AG10803 (cell line): Measurements from ENCODE around the gene MGST1.
A peak's percentile ranks its signal among the peaks of the same experiment; 100 is the strongest.
"Not testable (repeated sequence)": the region's sequence is repeated elsewhere in the genome, so short reads cannot be mapped to it uniquely, and the experiment has no call there.

Experiments used
- DNase-seq: peaks from one replicate; pipeline ENCODE4 v3.0.0; 2010; ENCODE audit warnings: low read depth
- H3K4me3 ChIP-seq: 2 replicates; pipeline ENCODE4 v1.5.1; 2011; ENCODE audit warnings: mild to moderate bottlenecking, low read length, control low read depth
- TF ChIP-seq, protein P1 (sequence below): conservative IDR thresholded peaks from 2 replicates; pipeline ENCODE4 v1.5.1; 2011; ENCODE audit warnings: mild to moderate bottlenecking, low read length, control low read depth, inconsistent platforms

MGST1 gene

DNA sequence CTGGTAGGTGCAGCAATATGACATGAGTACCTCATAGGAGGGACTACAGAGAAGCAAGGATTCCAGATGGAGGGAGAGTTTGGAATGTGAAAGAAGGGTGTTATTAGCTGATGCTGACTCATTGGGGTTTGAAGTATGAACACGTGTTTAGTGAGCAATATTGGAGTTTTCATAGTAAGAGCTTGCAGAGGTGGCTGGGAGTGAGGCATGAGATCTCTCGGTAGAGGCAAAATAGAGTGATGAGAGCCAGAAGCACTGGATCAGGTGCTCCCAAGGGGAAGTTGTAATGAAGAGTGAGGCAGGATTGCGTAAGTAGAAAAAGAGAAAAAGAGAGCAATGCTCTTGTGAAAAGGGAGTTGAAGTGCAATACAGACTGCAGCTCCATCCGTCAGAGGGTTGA lies 42.1 kb downstream of the MGST1 start:
- no peak overlapping the region for H3K4me3 ChIP-seq
- TF ChIP-seq, protein P1, sequence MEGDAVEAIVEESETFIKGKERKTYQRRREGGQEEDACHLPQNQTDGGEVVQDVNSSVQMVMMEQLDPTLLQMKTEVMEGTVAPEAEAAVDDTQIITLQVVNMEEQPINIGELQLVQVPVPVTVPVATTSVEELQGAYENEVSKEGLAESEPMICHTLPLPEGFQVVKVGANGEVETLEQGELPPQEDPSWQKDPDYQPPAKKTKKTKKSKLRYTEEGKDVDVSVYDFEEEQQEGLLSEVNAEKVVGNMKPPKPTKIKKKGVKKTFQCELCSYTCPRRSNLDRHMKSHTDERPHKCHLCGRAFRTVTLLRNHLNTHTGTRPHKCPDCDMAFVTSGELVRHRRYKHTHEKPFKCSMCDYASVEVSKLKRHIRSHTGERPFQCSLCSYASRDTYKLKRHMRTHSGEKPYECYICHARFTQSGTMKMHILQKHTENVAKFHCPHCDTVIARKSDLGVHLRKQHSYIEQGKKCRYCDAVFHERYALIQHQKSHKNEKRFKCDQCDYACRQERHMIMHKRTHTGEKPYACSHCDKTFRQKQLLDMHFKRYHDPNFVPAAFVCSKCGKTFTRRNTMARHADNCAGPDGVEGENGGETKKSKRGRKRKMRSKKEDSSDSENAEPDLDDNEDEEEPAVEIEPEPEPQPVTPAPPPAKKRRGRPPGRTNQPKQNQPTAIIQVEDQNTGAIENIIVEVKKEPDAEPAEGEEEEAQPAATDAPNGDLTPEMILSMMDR, result no peak
- peak; percentile 62 for DNase-seq

DNA sequence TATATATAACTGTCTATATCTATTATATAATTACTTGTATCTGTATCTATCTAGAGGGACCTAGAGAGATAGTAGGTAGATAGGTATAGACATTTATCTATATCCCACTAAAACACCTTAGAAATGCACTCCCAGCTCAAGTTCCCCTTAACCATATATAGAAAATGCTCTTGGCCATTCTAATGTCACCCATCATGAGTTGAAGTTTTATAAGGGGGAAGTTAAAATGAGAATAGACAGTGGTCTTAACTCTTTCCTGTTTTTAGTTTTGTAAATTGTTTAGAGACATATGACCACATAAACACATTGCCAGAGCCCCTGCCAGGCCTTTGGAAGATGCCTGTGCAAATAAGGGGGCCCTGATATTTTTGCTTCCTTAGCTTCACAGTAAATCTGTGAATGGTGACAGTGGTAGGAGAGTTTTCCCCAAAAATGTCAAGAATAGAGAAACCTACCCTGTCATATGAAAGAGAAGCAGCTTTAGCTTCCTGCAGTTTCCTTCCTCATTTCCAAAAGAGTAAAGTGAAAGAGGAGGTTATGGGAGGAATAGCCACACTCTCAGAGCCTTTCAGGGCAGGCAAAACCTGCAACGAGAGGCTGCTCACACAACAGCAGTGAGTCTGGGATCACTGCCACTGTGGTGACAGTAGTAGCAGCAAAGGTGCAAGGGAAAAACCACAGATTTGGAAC lies 45.5 kb downstream of the MGST1 start:
- no peak overlapping the region for H3K4me3 ChIP-seq
- TF ChIP-seq, protein P1, result no peak
- DNase-seq, result no peak

DNA sequence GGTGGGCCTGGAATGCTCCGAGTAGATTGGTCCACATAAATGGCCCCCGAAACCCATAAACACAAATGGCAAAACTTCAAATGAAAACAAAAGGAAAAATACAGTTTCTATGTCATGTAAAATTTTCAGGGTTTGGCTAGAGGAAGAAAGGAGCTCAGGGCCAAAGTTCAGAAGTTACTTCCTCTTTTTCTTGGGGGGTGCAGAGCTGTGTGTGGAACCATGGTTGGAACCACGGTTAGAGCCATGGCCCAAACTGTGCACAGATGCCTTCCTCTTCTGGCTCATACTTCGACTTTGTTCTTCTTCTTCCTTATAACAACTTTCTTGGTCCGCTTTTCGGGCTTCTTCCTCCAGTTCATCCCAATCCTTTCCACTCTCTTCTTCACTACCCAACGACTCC lies 51.7 kb downstream of the MGST1 start:
- no peak for DNase-seq
- TF ChIP-seq, protein P1, result no peak
- no peak overlapping the region for H3K4me3 ChIP-seq

DNA sequence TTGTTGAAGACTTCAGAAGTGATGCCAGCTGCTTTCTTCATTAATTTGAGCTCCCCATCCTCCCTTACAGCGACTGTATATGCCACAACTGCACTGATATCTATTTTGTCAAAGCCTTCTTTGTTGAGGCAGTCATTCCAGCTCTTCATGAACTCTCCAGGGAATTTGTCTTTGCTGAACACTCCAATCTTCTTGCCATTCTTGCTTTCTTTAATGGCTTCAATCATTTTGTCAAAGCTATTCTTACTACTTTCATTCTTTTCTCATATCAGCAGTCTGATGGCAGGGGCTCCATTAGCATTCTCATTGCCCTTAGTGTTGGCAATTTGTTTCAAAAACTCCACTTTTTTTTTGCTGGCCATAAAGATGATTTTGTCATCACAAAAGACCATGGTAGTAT lies 54.4 kb downstream of the MGST1 start:
- DNase-seq, H3K4me3 ChIP-seq: not testable (repeated sequence)

DNA sequence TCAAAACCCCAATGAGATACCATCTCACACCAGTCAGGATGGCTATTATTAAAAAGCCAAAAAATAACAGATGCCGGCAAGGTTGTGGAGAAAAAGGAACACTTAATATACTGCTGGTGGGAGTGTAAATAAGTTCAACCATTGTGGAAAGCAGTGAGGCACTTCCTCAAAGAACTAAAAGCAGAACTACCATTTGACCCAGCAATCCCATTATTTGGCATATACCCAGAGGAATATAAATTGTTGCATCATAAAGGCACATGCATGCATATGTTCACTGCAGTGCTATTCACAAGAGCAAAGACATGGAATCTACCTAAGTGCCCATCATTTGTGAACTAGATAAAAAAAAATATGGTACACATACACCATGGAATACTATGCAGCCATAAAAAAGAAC lies 59.9 kb downstream of the MGST1 start:
- TF ChIP-seq, protein P1, result no peak
- DNase-seq, result no peak
- no peak overlapping the region for H3K4me3 ChIP-seq
